Hypothalamus (tissue), 51 donors: ENCODE data around the gene VDAC2.
"Not testable (repeated sequence)": the region's sequence is repeated elsewhere in the genome, so short reads cannot be mapped to it uniquely, and the experiment has no call there.

ENCODE experiments used
- DNase-seq, 51 donors: peaks; one replicate each; lab custom pipeline; 2025; lab: John Stamatoyannopoulos, UW

VDAC2 gene

GRCh38 chr10:75197906-75198305 is 12.7 kb upstream of the VDAC2 start:
- peak in 28 of 51 donors; percentile 4 to 67 (median 23) for DNase-seq

- not testable (repeated sequence) for DNase-seq
These were observed 10.6 kb upstream of the VDAC2 start for GRCh38 chr10:75199949-75200348.

GRCh38 chr10:75201793-75202307 is 8.7 kb upstream of the VDAC2 start:
- DNase-seq, result no peak

GRCh38 chr10:75202321-75203045 is 8.1 kb upstream of the VDAC2 start:
- no peak for DNase-seq

- DNase-seq, result not testable (repeated sequence)
These were observed 7.5 kb upstream of the VDAC2 start for GRCh38 chr10:75203046-75203620.

GRCh38 chr10:75203724-75204123 is 6.9 kb upstream of the VDAC2 start:
- no peak for DNase-seq

- DNase-seq, result no peak
These were observed 4.7 kb upstream of the VDAC2 start for GRCh38 chr10:75205908-75206307.

- not testable (repeated sequence) for DNase-seq
These were observed 4.0 kb upstream of the VDAC2 start for GRCh38 chr10:75206638-75207037.

- no peak for DNase-seq
These were observed 3.3 kb upstream of the VDAC2 start for GRCh38 chr10:75207079-75207856.

GRCh38 chr10:75207857-75208144 is 2.8 kb upstream of the VDAC2 start:
- DNase-seq, result no peak

- no peak for DNase-seq
These were observed 2.4 kb upstream of the VDAC2 start for GRCh38 chr10:75208181-75208580.

GRCh38 chr10:75209086-75209920 is 1.3 kb upstream of the VDAC2 start:
- no peak for DNase-seq

- DNase-seq, result peak in 37 of 51 donors; percentile 9 to 89 (median 62)
These were observed 695 bp upstream of the VDAC2 start for GRCh38 chr10:75209921-75210281.

- peak in 4 of 51 donors; percentile 34 to 68 (median 58) for DNase-seq
These were observed 553 bp downstream of the VDAC2 start for GRCh38 chr10:75211007-75211691.

GRCh38 chr10:75212343-75212742 is 1.7 kb downstream of the VDAC2 start:
- no peak for DNase-seq

- no peak for DNase-seq
These were observed 9.7 kb downstream of the VDAC2 start for GRCh38 chr10:75220274-75220673.

- not testable (repeated sequence) for DNase-seq
These were observed 10.9 kb downstream of the VDAC2 start for GRCh38 chr10:75221492-75221891.

GRCh38 chr10:75223507-75223906 is 12.9 kb downstream of the VDAC2 start:
- no peak for DNase-seq

GRCh38 chr10:75226095-75226494 is 15.5 kb downstream of the VDAC2 start:
- DNase-seq, result no peak

- no peak for DNase-seq
These were observed 16.1 kb downstream of the VDAC2 start for GRCh38 chr10:75226656-75227055.
